Measurements from ENCODE around the gene SNX9. TPM values are rescaled to one million over a fixed set of nuclear protein-coding genes. Genes with fewer than 3 reads are reported as not detected.

Gene SNX9
- polyA plus RNA-seq, 2 of the 4 experiments (the other 2 are of a cell fraction): 13.9 to 29.8 TPM

- TF ChIP-seq E2F6 (IDR thresholded peaks at IDR 0.05; ENCODE audit: borderline replicate concordance, low read depth) (no peak), TP53 (CRISPR knock-in tag; IDR thresholded peaks at IDR 0.05) (no peak), RAD21 (conservative IDR thresholded peaks at IDR 0.05 in 1 of 2, IDR thresholded peaks at IDR 0.05 in 1 of 2) (no peak), SREBF2 (IDR thresholded peaks at IDR 0.05) (no peak), FOXS1 (CRISPR knock-in tag; IDR thresholded peaks at IDR 0.05) (no peak)
These were observed 62.8 kb downstream of the SNX9 start (continued) for GRCh38 chr6:157885876-157886275.

GRCh38 chr6:157887892-157888291, 64.8 kb downstream of the SNX9 start:
- no peak overlapping the region for H3K27ac ChIP-seq
- no peak for TF ChIP-seq CEBPB (IDR thresholded peaks at IDR 0.05)
- TF ChIP-seq MAX (IDR thresholded peaks at IDR 0.05): no peak
- no peak for TF ChIP-seq MAZ (IDR thresholded peaks at IDR 0.05; ENCODE audit: borderline replicate concordance, low read depth, low read length)
- no peak for TF ChIP-seq EHF (CRISPR knock-in tag; IDR thresholded peaks at IDR 0.05)
- TF ChIP-seq HDAC2 (IDR thresholded peaks at IDR 0.05): no peak
- TF ChIP-seq RCOR1 (IDR thresholded peaks at IDR 0.05; ENCODE audit: low read depth, low read length): no peak
- TF ChIP-seq SREBF2 (IDR thresholded peaks at IDR 0.05): no peak
- TF ChIP-seq SMC3 (IDR thresholded peaks at IDR 0.05): no peak
- no peak for TF ChIP-seq TP53 (CRISPR knock-in tag; IDR thresholded peaks at IDR 0.05)
- no peak for TF ChIP-seq KDM5A (IDR thresholded peaks at IDR 0.05)
- TF ChIP-seq CTCF (IDR thresholded peaks at IDR 0.05): no peak
- TF ChIP-seq POLR2A (IDR thresholded peaks at IDR 0.05; ENCODE audit: low read length): no peak
- TF ChIP-seq ZNF302 (CRISPR knock-in tag; IDR thresholded peaks at IDR 0.05): no peak
- TF ChIP-seq BHLHE40 (IDR thresholded peaks at IDR 0.05; ENCODE audit: low read depth, low read length): no peak
- no peaks in the 10 kb centered on the region for H3K9me3 ChIP-seq
- no peaks in the 10 kb centered on the region for H3K4me1 ChIP-seq
- WGBS (ENCODE audit: missing lambda C conversion rate): 83% methylated on average over 4 of the region's 4 CpGs
- no peak overlapping the region for H3K4me2 ChIP-seq
- DNase-seq (ENCODE audit: low read depth in 1 of 2, low spot score in 1 of 2): no peak
- no peak for ATAC-seq
- ChIA-PET CTCF (no interaction called here), POLR2A (no interaction called here)
- no peak for FAIRE-seq
- H3K4me3 ChIP-seq: no peak overlapping the region

- 96% methylated on average over 9 of the region's 9 CpGs for WGBS (ENCODE audit: missing lambda C conversion rate)
- ChIA-PET CTCF (interaction anchor here (0.9 to 2.9 kb wide), 2 partner anchors 18 to 135 kb away, joined by 3 to 10 read pairs; no protein-coding TSS in a partner anchor), POLR2A (no interaction called here)
- no peak overlapping the region for H3K27ac ChIP-seq
- H3K4me3 ChIP-seq: no peak overlapping the region
- DNase-seq (ENCODE audit: low read depth in 1 of 2, low spot score in 1 of 2): no peak
- H3K9me3 ChIP-seq: no peaks in the 10 kb centered on the region
- ATAC-seq: no peak
- no peak for FAIRE-seq
- no peak overlapping the region for H3K4me2 ChIP-seq
- H3K4me1 ChIP-seq: no peaks in the 10 kb centered on the region
- no peak for TF ChIP-seq CHD2 (IDR thresholded peaks at IDR 0.05; ENCODE audit: low read length, partially characterized antibody)
- TF ChIP-seq HOXA7 (CRISPR knock-in tag; IDR thresholded peaks at IDR 0.05): no peak
- no peak for TF ChIP-seq SREBF2 (IDR thresholded peaks at IDR 0.05)
- no peak for TF ChIP-seq CBX2 (IDR thresholded peaks at IDR 0.05; ENCODE audit: borderline replicate concordance, low read depth)
- TF ChIP-seq TFCP2L1 (CRISPR knock-in tag; IDR thresholded peaks at IDR 0.05): no peak
- TF ChIP-seq ZSCAN20 (CRISPR knock-in tag; IDR thresholded peaks at IDR 0.05): no peak
- TF ChIP-seq ESRRA (IDR thresholded peaks at IDR 0.05; ENCODE audit: borderline replicate concordance, low read length): no peak
- TF ChIP-seq FOXS1 (CRISPR knock-in tag; IDR thresholded peaks at IDR 0.05): no peak
- TF ChIP-seq PHF8 (IDR thresholded peaks at IDR 0.05; ENCODE audit: borderline replicate concordance, low read depth): no peak
- no peak for TF ChIP-seq FOSL2 (IDR thresholded peaks at IDR 0.05)
- no peak for TF ChIP-seq FOSL2 (CRISPR knock-in tag; IDR thresholded peaks at IDR 0.05)
- no peak for TF ChIP-seq HES2 (IDR thresholded peaks at IDR 0.05)
- TF ChIP-seq ELK1 (IDR thresholded peaks at IDR 0.05; ENCODE audit: low read depth, low read length): no peak
- TF ChIP-seq CHD4 (IDR thresholded peaks at IDR 0.05; ENCODE audit: borderline replicate concordance): no peak
- no peak for TF ChIP-seq HEYL (CRISPR knock-in tag; IDR thresholded peaks at IDR 0.05)
- TF ChIP-seq HMGXB4 (CRISPR knock-in tag; IDR thresholded peaks at IDR 0.05; ENCODE audit: borderline replicate concordance): no peak
- no peak for TF ChIP-seq EHF (CRISPR knock-in tag; IDR thresholded peaks at IDR 0.05)
These were observed 68.7 kb downstream of the SNX9 start for GRCh38 chr6:157891544-157892362.

Data from A549 (cell line).